ENCODE results near the gene XK.

XK gene

GRCh38 chrX:37759351-37759750, 73.8 kb downstream of the XK start:
- H3K4me2 ChIP-seq (ENCODE audit: low read length), result no peak overlapping the region
- no peaks in the 10 kb centered on the region for H3K79me2 ChIP-seq (ENCODE audit: insufficient read depth, low read length)
- no peaks in the 10 kb centered on the region for H3K27me3 ChIP-seq (ENCODE audit: insufficient read depth, low read length)
- H3K9me3 ChIP-seq (ENCODE audit: low read length), result no peaks in the 10 kb centered on the region
- H3K9me2 ChIP-seq (ENCODE audit: low read depth, low read length), result no peaks in the 10 kb centered on the region
- no peak overlapping the region for H2AFZ ChIP-seq (ENCODE audit: low read length)
- H3K27ac ChIP-seq (ENCODE audit: low read depth, low read length, poor library complexity, severe bottlenecking), result no peak overlapping the region
- no peak for TF ChIP-seq EZH2 (IDR thresholded peaks at IDR 0.05; ENCODE audit: borderline replicate concordance, low read length)
- TF ChIP-seq, protein P1, sequence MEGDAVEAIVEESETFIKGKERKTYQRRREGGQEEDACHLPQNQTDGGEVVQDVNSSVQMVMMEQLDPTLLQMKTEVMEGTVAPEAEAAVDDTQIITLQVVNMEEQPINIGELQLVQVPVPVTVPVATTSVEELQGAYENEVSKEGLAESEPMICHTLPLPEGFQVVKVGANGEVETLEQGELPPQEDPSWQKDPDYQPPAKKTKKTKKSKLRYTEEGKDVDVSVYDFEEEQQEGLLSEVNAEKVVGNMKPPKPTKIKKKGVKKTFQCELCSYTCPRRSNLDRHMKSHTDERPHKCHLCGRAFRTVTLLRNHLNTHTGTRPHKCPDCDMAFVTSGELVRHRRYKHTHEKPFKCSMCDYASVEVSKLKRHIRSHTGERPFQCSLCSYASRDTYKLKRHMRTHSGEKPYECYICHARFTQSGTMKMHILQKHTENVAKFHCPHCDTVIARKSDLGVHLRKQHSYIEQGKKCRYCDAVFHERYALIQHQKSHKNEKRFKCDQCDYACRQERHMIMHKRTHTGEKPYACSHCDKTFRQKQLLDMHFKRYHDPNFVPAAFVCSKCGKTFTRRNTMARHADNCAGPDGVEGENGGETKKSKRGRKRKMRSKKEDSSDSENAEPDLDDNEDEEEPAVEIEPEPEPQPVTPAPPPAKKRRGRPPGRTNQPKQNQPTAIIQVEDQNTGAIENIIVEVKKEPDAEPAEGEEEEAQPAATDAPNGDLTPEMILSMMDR (IDR thresholded peaks at IDR 0.05; ENCODE audit: low read length), result no peak
- H3F3A ChIP-seq (ENCODE audit: insufficient read depth, low read length), result no peaks in the 10 kb centered on the region
- H3K9ac ChIP-seq (ENCODE audit: low read length), result no peak overlapping the region
- no peaks in the 10 kb centered on the region for H4K20me1 ChIP-seq (ENCODE audit: insufficient read depth, low read length)
- no peaks in the 10 kb centered on the region for H3K36me3 ChIP-seq (ENCODE audit: insufficient read depth, low read length)
- H3K4me3 ChIP-seq (ENCODE audit: low read depth, low read length, poor library complexity, severe bottlenecking), result no peak overlapping the region
- H3K4me1 ChIP-seq (ENCODE audit: insufficient read depth, low read length, severe bottlenecking), result peaks cover 47% of the 10 kb centered on the region

DNA sequence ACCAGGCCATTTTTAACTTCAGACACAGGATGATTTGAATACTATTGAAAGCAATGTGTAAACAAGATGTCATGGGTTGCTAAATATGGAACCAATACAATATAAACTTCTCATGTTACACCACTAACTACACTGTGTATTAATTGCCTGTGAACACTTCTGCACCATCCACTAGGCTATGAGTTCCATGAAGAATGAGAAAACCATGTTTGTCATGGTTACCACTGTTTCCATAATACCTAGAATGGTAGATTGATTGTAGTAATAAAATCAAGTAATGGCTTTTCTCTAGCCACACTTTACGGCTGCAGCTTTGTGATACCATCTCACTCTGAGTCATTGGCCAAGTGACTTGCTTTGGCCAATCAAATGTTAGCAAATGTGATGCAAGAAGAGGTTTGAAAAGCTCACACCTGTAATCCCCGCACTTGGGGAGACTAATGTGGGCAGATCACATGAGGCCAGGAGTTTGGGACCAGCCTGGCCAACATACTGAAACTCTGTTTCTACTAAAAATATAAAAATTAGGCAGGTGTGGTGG, 74.4 kb downstream of the XK start:
- Histone ChIP-seq H3K4me3 (ENCODE audit: low read depth, low read length, poor library complexity, severe bottlenecking) (no peak overlapping the region), H2AFZ (ENCODE audit: low read length) (no peak overlapping the region), H3K27me3 (ENCODE audit: insufficient read depth, low read length) (no peaks in the 10 kb centered on the region), H3K4me2 (ENCODE audit: low read length) (no peak overlapping the region), H4K20me1 (ENCODE audit: insufficient read depth, low read length) (no peaks in the 10 kb centered on the region), H3K9me3 (ENCODE audit: low read length) (no peaks in the 10 kb centered on the region), H3K4me1 (ENCODE audit: insufficient read depth, low read length, severe bottlenecking) (peaks cover 41% of the 10 kb centered on the region), H3F3A (ENCODE audit: insufficient read depth, low read length) (no peaks in the 10 kb centered on the region), H3K9ac (ENCODE audit: low read length) (no peak overlapping the region), H3K27ac (ENCODE audit: low read depth, low read length, poor library complexity, severe bottlenecking) (no peak overlapping the region), H3K36me3 (ENCODE audit: insufficient read depth, low read length) (no peaks in the 10 kb centered on the region), H3K9me2 (ENCODE audit: low read depth, low read length) (no peaks in the 10 kb centered on the region), H3K79me2 (ENCODE audit: insufficient read depth, low read length) (no peaks in the 10 kb centered on the region)
- TF ChIP-seq, protein P1 (IDR thresholded peaks at IDR 0.05; ENCODE audit: low read length), result no peak
- TF ChIP-seq EZH2 (IDR thresholded peaks at IDR 0.05; ENCODE audit: borderline replicate concordance, low read length), result no peak

DNA sequence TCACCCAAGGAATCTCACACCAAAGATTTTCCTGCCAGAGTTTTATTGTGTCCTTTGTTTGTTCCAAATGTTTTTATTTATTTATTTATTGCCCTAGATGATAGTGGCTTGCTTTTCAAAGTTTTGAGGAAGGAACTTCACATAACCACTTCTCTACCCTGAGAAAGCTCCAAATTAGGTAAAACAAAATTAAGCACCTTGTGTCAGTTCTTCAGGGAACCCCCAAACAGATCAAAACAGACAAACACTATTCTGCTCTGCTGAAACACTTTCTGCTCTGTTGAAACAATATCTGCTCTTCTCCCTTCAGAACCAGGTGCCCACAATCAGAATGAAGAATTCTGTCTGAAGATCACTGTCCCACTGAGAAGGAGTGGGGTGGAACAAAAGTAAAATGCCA, 77.8 kb downstream of the XK start:
- H3K4me1 ChIP-seq (ENCODE audit: insufficient read depth, low read length, severe bottlenecking), result peaks cover 16% of the 10 kb centered on the region
- H3K4me3 ChIP-seq (ENCODE audit: low read depth, low read length, poor library complexity, severe bottlenecking), result no peak overlapping the region
- H2AFZ ChIP-seq (ENCODE audit: low read length), result no peak overlapping the region
- H4K20me1 ChIP-seq (ENCODE audit: insufficient read depth, low read length), result no peaks in the 10 kb centered on the region
- H3K79me2 ChIP-seq (ENCODE audit: insufficient read depth, low read length), result no peaks in the 10 kb centered on the region
- H3K27me3 ChIP-seq (ENCODE audit: insufficient read depth, low read length), result no peaks in the 10 kb centered on the region
- H3K36me3 ChIP-seq (ENCODE audit: insufficient read depth, low read length), result no peaks in the 10 kb centered on the region
- H3K9ac ChIP-seq (ENCODE audit: low read length), result no peak overlapping the region
- no peaks in the 10 kb centered on the region for H3K9me2 ChIP-seq (ENCODE audit: low read depth, low read length)
- no peaks in the 10 kb centered on the region for H3K9me3 ChIP-seq (ENCODE audit: low read length)
- H3K4me2 ChIP-seq (ENCODE audit: low read length), result no peak overlapping the region; the same call in 1 of the 2 replicates
- no peaks in the 10 kb centered on the region for H3F3A ChIP-seq (ENCODE audit: insufficient read depth, low read length)
- no peak for TF ChIP-seq EZH2 (IDR thresholded peaks at IDR 0.05; ENCODE audit: borderline replicate concordance, low read length)
- TF ChIP-seq, protein P1 (IDR thresholded peaks at IDR 0.05; ENCODE audit: low read length), result no peak
- peak overlapping the region; percentile 67 for H3K27ac ChIP-seq (ENCODE audit: low read depth, low read length, poor library complexity, severe bottlenecking)
